RPMI7951 (cell line): Measurements from ENCODE around the gene CPSF6. TPM values are rescaled to one million over a fixed set of nuclear protein-coding genes. Genes with fewer than 3 reads are reported as not detected.
"Not testable (repeated sequence)": the region's sequence is repeated elsewhere in the genome, so short reads cannot be mapped to it uniquely, and the experiment has no call there.

Experiments used
- DNase-seq: peaks from one replicate; pipeline ENCODE4 v3.0.0-alpha.2; 2012; ENCODE audit warnings: low read depth
- total RNA-seq: library from RNA; depleted of rRNA; stranded (reverse); fragments of >200 nt; shearing (Covaris generic); gene quantifications from 2 replicates; pipeline ENCODE4 v1.2.3, GENCODE V29; 2014; rRNA removed

The CPSF6 gene
- 24.3 and 26.0 TPM in 2 replicates for total RNA-seq

- peak; percentile 90 for DNase-seq
These were observed at the start of gene CPSF6 for GRCh38 chr12:69239352-69239921. TSS of gene CPSF6 (plus strand) at chr12:69239569. CDS start at chr12:69239647, 78 bp downstream.

GRCh38 chr12:69196302-69197288, 42.8 kb upstream of the CPSF6 start:
- no peak for DNase-seq

GRCh38 chr12:69199976-69200375, 39.4 kb upstream of the CPSF6 start:
- DNase-seq = not testable (repeated sequence)

- no peak for DNase-seq
These were observed 35.2 kb upstream of the CPSF6 start for GRCh38 chr12:69204191-69204590.

- DNase-seq = no peak
These were observed 28.7 kb upstream of the CPSF6 start for GRCh38 chr12:69210661-69211060.

GRCh38 chr12:69211160-69211559, 28.2 kb upstream of the CPSF6 start:
- DNase-seq = no peak

GRCh38 chr12:69214169-69214568, 25.2 kb upstream of the CPSF6 start:
- DNase-seq = no peak

- DNase-seq = no peak
These were observed 14.0 kb upstream of the CPSF6 start for GRCh38 chr12:69225251-69225910.

GRCh38 chr12:69231479-69231878, 7.9 kb upstream of the CPSF6 start:
- DNase-seq = no peak

- DNase-seq = no peak
These were observed 599 bp upstream of the CPSF6 start for GRCh38 chr12:69238589-69239351.

GRCh38 chr12:69239922-69240630, 707 bp downstream of the CPSF6 start:
- peak; percentile 34 for DNase-seq

GRCh38 chr12:69240631-69240995, 1.2 kb downstream of the CPSF6 start:
- DNase-seq = no peak

- no peak for DNase-seq
These were observed 2.2 kb downstream of the CPSF6 start for GRCh38 chr12:69241438-69242092.

GRCh38 chr12:69243099-69244084, 4.0 kb downstream of the CPSF6 start:
- DNase-seq = no peak

- DNase-seq = no peak
These were observed 8.1 kb downstream of the CPSF6 start for GRCh38 chr12:69247268-69248018.

- DNase-seq = peak; percentile 26
These were observed 12.7 kb downstream of the CPSF6 start for GRCh38 chr12:69252033-69252432.

GRCh38 chr12:69254046-69254445, 14.7 kb downstream of the CPSF6 start:
- peak; percentile 39 for DNase-seq

GRCh38 chr12:69254862-69255261, 15.5 kb downstream of the CPSF6 start:
- DNase-seq = no peak

- no peak for DNase-seq
These were observed 19.3 kb downstream of the CPSF6 start for GRCh38 chr12:69258655-69259054.
